Measurements from ENCODE around the gene UBAP2L.
"Not testable (repeated sequence)": the region's sequence is repeated elsewhere in the genome, so short reads cannot be mapped to it uniquely, and the experiment has no call there.

Gene UBAP2L

GRCh38 chr1:154265586-154265985, 44.8 kb downstream of the UBAP2L start:
- Histone ChIP-seq H3K9ac (ENCODE audit: insufficient read length) (no peak overlapping the region), H3K27ac (0 out of 2 replicates have a peak overlapping the region, but pooled peaks have one; percentile 13), H3K4me3 (no peak overlapping the region), H3K36me3 (ENCODE audit: insufficient read depth, low read length) (peaks cover 83% of the 10 kb centered on the region), H3K9me3 (ENCODE audit: low read depth, low read length) (no peaks in the 10 kb centered on the region)
- DNase-seq (ENCODE audit: low read depth, low spot score): no peak
- TF ChIP-seq POLR2AphosphoS5 (IDR thresholded peaks at IDR 0.05; ENCODE audit: borderline replicate concordance, low read depth, low read length) (no peak), EZH2 (IDR thresholded peaks at IDR 0.05) (no peak), FOXP2 (optimal IDR thresholded peaks at IDR 0.05; ENCODE audit: control extremely low read depth, extremely low read length, insufficient read depth) (no peak)

- Histone ChIP-seq H3K9ac (ENCODE audit: insufficient read length) (no peak overlapping the region), H3K36me3 (ENCODE audit: insufficient read depth, low read length) (peaks cover 50% of the 10 kb centered on the region), H3K27ac (peak overlapping the region; percentile 55; the same call in 1 of the 2 replicates), H3K9me3 (ENCODE audit: low read depth, low read length) (no peaks in the 10 kb centered on the region), H3K4me3 (no peak overlapping the region)
- TF ChIP-seq EZH2 (IDR thresholded peaks at IDR 0.05): no peak
- TF ChIP-seq POLR2AphosphoS5 (IDR thresholded peaks at IDR 0.05; ENCODE audit: borderline replicate concordance, low read depth, low read length): no peak
- TF ChIP-seq FOXP2 (optimal IDR thresholded peaks at IDR 0.05; ENCODE audit: control extremely low read depth, extremely low read length, insufficient read depth): no peak
- DNase-seq (ENCODE audit: low read depth, low spot score): no peak
These were observed 50.1 kb downstream of the UBAP2L start for GRCh38 chr1:154270833-154271232.

- H3K36me3 ChIP-seq (ENCODE audit: insufficient read depth, low read length): peaks cover 40% of the 10 kb centered on the region
- H3K4me3 ChIP-seq: peak within 1 kb of the TSS; percentile 93
- peak; percentile 92 for TF ChIP-seq POLR2AphosphoS5 (IDR thresholded peaks at IDR 0.05; ENCODE audit: borderline replicate concordance, low read depth, low read length)
- no peak for TF ChIP-seq EZH2 (IDR thresholded peaks at IDR 0.05)
- H3K9me3 ChIP-seq (ENCODE audit: low read depth, low read length): no peaks in the 10 kb centered on the region
- peak within 1 kb of the TSS; percentile 96 for H3K9ac ChIP-seq (ENCODE audit: insufficient read length)
- peak; percentile 88 for DNase-seq (ENCODE audit: low read depth, low spot score)
- H3K27ac ChIP-seq: peak within 1 kb of the TSS; percentile 89
These were observed 51.7 kb downstream of the UBAP2L start, which contains the start of gene HAX1 for GRCh38 chr1:154272217-154272998. Gene HAX1 (plus strand): TSS chr1:154272629. CDS start chr1:154272724, 95 bp downstream.

GRCh38 chr1:154272999-154273563, 52.3 kb downstream of the UBAP2L start:
- peaks cover 36% of the 10 kb centered on the region for H3K36me3 ChIP-seq (ENCODE audit: insufficient read depth, low read length)
- H3K9ac ChIP-seq (ENCODE audit: insufficient read length): peak overlapping the region; percentile 96
- peak overlapping the region; percentile 93 for H3K4me3 ChIP-seq
- TF ChIP-seq POLR2AphosphoS5 (IDR thresholded peaks at IDR 0.05; ENCODE audit: borderline replicate concordance, low read depth, low read length): no peak
- no peak for TF ChIP-seq FOXP2 (optimal IDR thresholded peaks at IDR 0.05; ENCODE audit: control extremely low read depth, extremely low read length, insufficient read depth)
- no peak for TF ChIP-seq EZH2 (IDR thresholded peaks at IDR 0.05)
- peak overlapping the region; percentile 89 for H3K27ac ChIP-seq
- no peaks in the 10 kb centered on the region for H3K9me3 ChIP-seq (ENCODE audit: low read depth, low read length)
- DNase-seq (ENCODE audit: low read depth, low spot score): no peak

GRCh38 chr1:154276797-154277196, 56.0 kb downstream of the UBAP2L start:
- H3K4me3 ChIP-seq: no peak overlapping the region
- peaks cover 15% of the 10 kb centered on the region; the same call in 1 of the 2 replicates for H3K36me3 ChIP-seq (ENCODE audit: insufficient read depth, low read length)
- no peak for DNase-seq (ENCODE audit: low read depth, low spot score)
- H3K9me3 ChIP-seq (ENCODE audit: low read depth, low read length): no peaks in the 10 kb centered on the region
- no peak overlapping the region for H3K27ac ChIP-seq
- H3K9ac ChIP-seq (ENCODE audit: insufficient read length): no peak overlapping the region
- no peak for TF ChIP-seq FOXP2 (optimal IDR thresholded peaks at IDR 0.05; ENCODE audit: control extremely low read depth, extremely low read length, insufficient read depth)
- TF ChIP-seq POLR2AphosphoS5 (IDR thresholded peaks at IDR 0.05; ENCODE audit: borderline replicate concordance, low read depth, low read length): no peak
- TF ChIP-seq EZH2 (IDR thresholded peaks at IDR 0.05): no peak

GRCh38 chr1:154287591-154287990, 66.8 kb downstream of the UBAP2L start:
- DNase-seq (ENCODE audit: low read depth, low spot score); H3K27ac ChIP-seq; H3K9me3 ChIP-seq (ENCODE audit: low read depth, low read length); H3K36me3 ChIP-seq (ENCODE audit: insufficient read depth, low read length); H3K4me3 ChIP-seq; H3K9ac ChIP-seq (ENCODE audit: insufficient read length): not testable (repeated sequence)

GRCh38 chr1:154288661-154289060, 67.9 kb downstream of the UBAP2L start:
- H3K4me3 ChIP-seq: no peak overlapping the region
- no peaks in the 10 kb centered on the region for H3K9me3 ChIP-seq (ENCODE audit: low read depth, low read length)
- no peak for TF ChIP-seq FOXP2 (optimal IDR thresholded peaks at IDR 0.05; ENCODE audit: control extremely low read depth, extremely low read length, insufficient read depth)
- no peak for TF ChIP-seq POLR2AphosphoS5 (IDR thresholded peaks at IDR 0.05; ENCODE audit: borderline replicate concordance, low read depth, low read length)
- TF ChIP-seq EZH2 (IDR thresholded peaks at IDR 0.05): no peak
- no peak for DNase-seq (ENCODE audit: low read depth, low spot score)
- H3K36me3 ChIP-seq (ENCODE audit: insufficient read depth, low read length): no peaks in the 10 kb centered on the region
- no peak overlapping the region for H3K9ac ChIP-seq (ENCODE audit: insufficient read length)
- no peak overlapping the region for H3K27ac ChIP-seq

GRCh38 chr1:154290921-154291320, 70.2 kb downstream of the UBAP2L start:
- H3K36me3 ChIP-seq (ENCODE audit: insufficient read depth, low read length): no peaks in the 10 kb centered on the region
- no peak overlapping the region for H3K4me3 ChIP-seq
- H3K9ac ChIP-seq (ENCODE audit: insufficient read length): no peak overlapping the region
- peaks cover 3% of the 10 kb centered on the region; the same call in 1 of the 2 replicates for H3K9me3 ChIP-seq (ENCODE audit: low read depth, low read length)
- 0 out of 2 replicates have a peak overlapping the region, but pooled peaks have one; percentile 17 for H3K27ac ChIP-seq
- DNase-seq (ENCODE audit: low read depth, low spot score): no peak
- TF ChIP-seq POLR2AphosphoS5 (IDR thresholded peaks at IDR 0.05; ENCODE audit: borderline replicate concordance, low read depth, low read length): no peak
- no peak for TF ChIP-seq FOXP2 (optimal IDR thresholded peaks at IDR 0.05; ENCODE audit: control extremely low read depth, extremely low read length, insufficient read depth)
- no peak for TF ChIP-seq EZH2 (IDR thresholded peaks at IDR 0.05)
